ENCODE measurements around the gene USP9Y. TPM values are rescaled to one million over a fixed set of nuclear protein-coding genes. Genes with fewer than 3 reads are reported as not detected.

USP9Y gene
- total RNA-seq, 2 experiments from 2014 or later: 12.4 to 15.6 TPM

DNA sequence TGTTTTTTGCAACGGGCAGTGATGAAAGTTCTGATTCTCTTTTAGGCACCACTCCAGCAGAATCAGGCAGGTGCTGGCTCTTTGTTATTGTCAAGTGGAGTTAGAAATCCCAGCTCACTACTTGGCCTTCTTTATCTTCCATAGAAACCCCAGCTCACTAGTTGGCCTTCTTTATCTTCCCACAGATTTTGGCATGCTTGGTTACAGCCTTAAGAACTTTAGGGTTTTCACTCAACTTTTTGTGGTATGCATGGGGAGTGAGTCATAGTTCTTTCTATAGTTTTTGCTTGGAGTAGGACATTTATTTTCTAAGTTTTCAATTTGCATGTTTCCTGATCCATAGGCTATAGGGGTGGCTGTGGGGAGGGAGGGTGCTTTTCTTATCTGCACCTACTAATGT lies 55.0 kb downstream of the USP9Y start:
- no peaks in the 10 kb centered on the region; the same call in none of the 2 replicates for H3K36me3 ChIP-seq (ENCODE audit: insufficient read depth, low read length)
- no peaks in the 10 kb centered on the region for H3K9me2 ChIP-seq (ENCODE audit: insufficient read depth, low read length)
- no peak overlapping the region for H2AFZ ChIP-seq (ENCODE audit: low read length)
- TF ChIP-seq, protein P1, sequence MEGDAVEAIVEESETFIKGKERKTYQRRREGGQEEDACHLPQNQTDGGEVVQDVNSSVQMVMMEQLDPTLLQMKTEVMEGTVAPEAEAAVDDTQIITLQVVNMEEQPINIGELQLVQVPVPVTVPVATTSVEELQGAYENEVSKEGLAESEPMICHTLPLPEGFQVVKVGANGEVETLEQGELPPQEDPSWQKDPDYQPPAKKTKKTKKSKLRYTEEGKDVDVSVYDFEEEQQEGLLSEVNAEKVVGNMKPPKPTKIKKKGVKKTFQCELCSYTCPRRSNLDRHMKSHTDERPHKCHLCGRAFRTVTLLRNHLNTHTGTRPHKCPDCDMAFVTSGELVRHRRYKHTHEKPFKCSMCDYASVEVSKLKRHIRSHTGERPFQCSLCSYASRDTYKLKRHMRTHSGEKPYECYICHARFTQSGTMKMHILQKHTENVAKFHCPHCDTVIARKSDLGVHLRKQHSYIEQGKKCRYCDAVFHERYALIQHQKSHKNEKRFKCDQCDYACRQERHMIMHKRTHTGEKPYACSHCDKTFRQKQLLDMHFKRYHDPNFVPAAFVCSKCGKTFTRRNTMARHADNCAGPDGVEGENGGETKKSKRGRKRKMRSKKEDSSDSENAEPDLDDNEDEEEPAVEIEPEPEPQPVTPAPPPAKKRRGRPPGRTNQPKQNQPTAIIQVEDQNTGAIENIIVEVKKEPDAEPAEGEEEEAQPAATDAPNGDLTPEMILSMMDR (conservative IDR thresholded peaks at IDR 0.05; ENCODE audit: low read length): no peak
- no peak for TF ChIP-seq EZH2phosphoT487 (IDR thresholded peaks at IDR 0.05; ENCODE audit: borderline replicate concordance, low read depth, low read length)
- CTCF ChIA-PET (ENCODE audit: unreplicated experiment): no interaction called here
- no peaks in the 10 kb centered on the region for H3K79me2 ChIP-seq (ENCODE audit: insufficient read depth, low read depth, low read length)
- no peak for DNase-seq (ENCODE audit: low spot score)
- no TSS peak for BruUV-seq (replicated peaks)
- H3K9me3 ChIP-seq (ENCODE audit: low read length): no peaks in the 10 kb centered on the region
- intact Hi-C loops (cut with micrococcal nuclease; ENCODE audit: unreplicated experiment): no loop called here
- no peaks in the 10 kb centered on the region for H3K4me1 ChIP-seq (ENCODE audit: insufficient read depth, low read length, poor library complexity, severe bottlenecking)
- H3K27ac ChIP-seq (ENCODE audit: low read depth, low read length, poor library complexity, severe bottlenecking): no peak overlapping the region
- no peak overlapping the region for H3K4me3 ChIP-seq (ENCODE audit: low read depth, low read length, poor library complexity, severe bottlenecking)
- H3K4me2 ChIP-seq (ENCODE audit: low read length): no peak overlapping the region
- POLR2A ChIA-PET: no interaction called here
- no peaks in the 10 kb centered on the region for H4K20me1 ChIP-seq (ENCODE audit: insufficient read depth, low read length)

GRCh38 chrY:12765976-12766375 lies 64.9 kb downstream of the USP9Y start:
- H3K4me1 ChIP-seq (ENCODE audit: insufficient read depth, low read length, poor library complexity, severe bottlenecking): no peaks in the 10 kb centered on the region
- no peaks in the 10 kb centered on the region for H3K9me3 ChIP-seq (ENCODE audit: low read length)
- ChIA-PET POLR2A (no interaction called here), CTCF (ENCODE audit: unreplicated experiment) (no interaction called here)
- no peaks in the 10 kb centered on the region for H3K79me2 ChIP-seq (ENCODE audit: insufficient read depth, low read depth, low read length)
- H3K36me3 ChIP-seq (ENCODE audit: insufficient read depth, low read length): peaks cover 5% of the 10 kb centered on the region; the same call in 1 of the 2 replicates
- H4K20me1 ChIP-seq (ENCODE audit: insufficient read depth, low read length): no peaks in the 10 kb centered on the region
- TF ChIP-seq, protein P1 (conservative IDR thresholded peaks at IDR 0.05; ENCODE audit: low read length): no peak
- TF ChIP-seq EZH2phosphoT487 (IDR thresholded peaks at IDR 0.05; ENCODE audit: borderline replicate concordance, low read depth, low read length): no peak
- no peak for DNase-seq (ENCODE audit: low spot score)
- H3K9me2 ChIP-seq (ENCODE audit: insufficient read depth, low read length): no peaks in the 10 kb centered on the region
- no peak overlapping the region for H3K4me2 ChIP-seq (ENCODE audit: low read length)
- H3K27ac ChIP-seq (ENCODE audit: low read depth, low read length, poor library complexity, severe bottlenecking): no peak overlapping the region
- no TSS peak for BruUV-seq (replicated peaks)
- H3K4me3 ChIP-seq (ENCODE audit: low read depth, low read length, poor library complexity, severe bottlenecking): no peak overlapping the region
- intact Hi-C loops (cut with micrococcal nuclease; ENCODE audit: unreplicated experiment): no loop called here
- no peak overlapping the region for H2AFZ ChIP-seq (ENCODE audit: low read length)

- Histone ChIP-seq H3K36me3 (ENCODE audit: insufficient read depth, low read length) (peaks cover 16% of the 10 kb centered on the region), H4K20me1 (ENCODE audit: insufficient read depth, low read length) (no peaks in the 10 kb centered on the region), H3K9me2 (ENCODE audit: insufficient read depth, low read length) (no peaks in the 10 kb centered on the region), H3K4me3 (ENCODE audit: low read depth, low read length, poor library complexity, severe bottlenecking) (no peak overlapping the region), H2AFZ (ENCODE audit: low read length) (no peak overlapping the region), H3K4me2 (ENCODE audit: low read length) (no peak overlapping the region), H3K27ac (ENCODE audit: low read depth, low read length, poor library complexity, severe bottlenecking) (no peak overlapping the region), H3K4me1 (ENCODE audit: insufficient read depth, low read length, poor library complexity, severe bottlenecking) (no peaks in the 10 kb centered on the region), H3K9me3 (ENCODE audit: low read length) (no peaks in the 10 kb centered on the region), H3K79me2 (ENCODE audit: insufficient read depth, low read depth, low read length) (no peaks in the 10 kb centered on the region)
- intact Hi-C loops (cut with micrococcal nuclease; ENCODE audit: unreplicated experiment): no loop called here
- TF ChIP-seq, protein P1 (conservative IDR thresholded peaks at IDR 0.05; ENCODE audit: low read length): no peak
- no peak for TF ChIP-seq EZH2phosphoT487 (IDR thresholded peaks at IDR 0.05; ENCODE audit: borderline replicate concordance, low read depth, low read length)
- no TSS peak for BruUV-seq (replicated peaks)
- ChIA-PET CTCF (ENCODE audit: unreplicated experiment) (no interaction called here), POLR2A (interaction anchor here (1.1 to 1.7 kb wide), 3 partner anchors 10 to 36 kb away, joined by 3 to 4 read pairs (median 3); no protein-coding TSS in a partner anchor)
- DNase-seq (ENCODE audit: low spot score): no peak
Measured at GRCh38 chrY:12784521-12784920, 83.5 kb downstream of the USP9Y start.

Measured in OCI-LY7 (cell line).